K562 (cell line): ENCODE data around the gene KLK15. TPM values are rescaled to one million over a fixed set of nuclear protein-coding genes. Genes with fewer than 3 reads are reported as not detected.
A peak's percentile ranks its signal among the peaks of the same experiment; 100 is the strongest.

Experiments used
- ARID2 ChIP-seq: fragments of 450-650 bp; IDR thresholded peaks from 2 replicates; pipeline ENCODE4 v1.6.1; 2017; ENCODE audit warnings: antibody characterized with exemption, mild to moderate bottlenecking
- BCL6 ChIP-seq: fragments of 250-450 bp; sonication (Bioruptor Pico); IDR thresholded peaks from 2 replicates; pipeline ENCODE4 v1.4.0; 2020
- BHLHE40 ChIP-seq: IDR thresholded peaks from 2 replicates; pipeline ENCODE4 v1.6.1; 2011; ENCODE audit warnings: low read length, improper control_type of control experiment
- BRD4 ChIP-seq: fragments of 200-600 bp; sonication (generic); IDR thresholded peaks from 2 replicates; pipeline ENCODE4 v1.6.1; 2017; ENCODE audit warnings: inconsistent platforms
- C11orf30 ChIP-seq: fragments of 450-650 bp; IDR thresholded peaks from 2 replicates; pipeline ENCODE4 v1.6.1; 2016; ENCODE audit warnings: low read depth, mild to moderate bottlenecking
- CEBPB ChIP-seq: fragments of 450-650 bp; IDR thresholded peaks from 2 replicates; pipeline ENCODE4 v1.6.1; 2016; ENCODE audit warnings: missing genetic modification characterization, missing compliant biosample characterization
- MAX ChIP-seq: sonication (generic); formaldehyde crosslinking; IDR thresholded peaks from 2 replicates; pipeline ENCODE4 v1.9.0; 2022; ENCODE audit warnings: mild to moderate bottlenecking, missing genetic modification reagents
- MEIS2 ChIP-seq: fragments of 450-650 bp; IDR thresholded peaks from 2 replicates; pipeline ENCODE4 v1.6.1; 2014; ENCODE audit warnings: mild to moderate bottlenecking; ENCODE audit not compliant: partially characterized antibody
- MXD1 ChIP-seq: fragments of 250-450 bp; sonication (Bioruptor Pico); IDR thresholded peaks from 2 replicates; pipeline ENCODE4 v1.8.0; 2021; ENCODE audit warnings: borderline replicate concordance, mild to moderate bottlenecking, moderate library complexity; ENCODE audit not compliant: poor library complexity, severe bottlenecking
- NEUROD1 ChIP-seq: fragments of 150-350 bp; IDR thresholded peaks from 2 replicates; pipeline ENCODE4 v1.6.1; 2014; ENCODE audit warnings: borderline replicate concordance, low read length, low read depth; ENCODE audit not compliant: partially characterized antibody
- PKNOX1 ChIP-seq: fragments of 450-650 bp; IDR thresholded peaks from 2 replicates; pipeline ENCODE4 v1.6.1; 2016
- SNAPC5 ChIP-seq: fragments of 250-450 bp; sonication (Bioruptor Pico); IDR thresholded peaks from 2 replicates; pipeline ENCODE4 v1.8.0; 2021; ENCODE audit warnings: moderate library complexity, mild to moderate bottlenecking, inconsistent platforms
- TARDBP ChIP-seq: fragments of 450-650 bp; IDR thresholded peaks from 2 replicates; pipeline ENCODE4 v1.6.1; 2016
- THRAP3 ChIP-seq: fragments of 450-650 bp; IDR thresholded peaks from 2 replicates; pipeline ENCODE4 v1.6.1; 2016; ENCODE audit warnings: mild to moderate bottlenecking, inconsistent platforms, borderline replicate concordance
- ZNF280B ChIP-seq: fragments of 250-450 bp; sonication (Bioruptor Pico); IDR thresholded peaks from 2 replicates; pipeline ENCODE4 v1.5.1; 2021; ENCODE audit warnings: mild to moderate bottlenecking
- ZNF384 ChIP-seq: IDR thresholded peaks from 2 replicates; pipeline ENCODE4 v1.6.1; 2012; ENCODE audit warnings: low read depth, low read length, improper control_type of control experiment
- ZNF57 ChIP-seq: fragments of 450-650 bp; formaldehyde crosslinking; IDR thresholded peaks from 2 replicates; pipeline ENCODE4 v1.4.0; 2020; ENCODE audit warnings: mild to moderate bottlenecking, moderate library complexity
- ZNF592 ChIP-seq: fragments of 450-650 bp; IDR thresholded peaks from 2 replicates; pipeline ENCODE4 v1.6.1; 2017; ENCODE audit warnings: antibody characterized with exemption, mild to moderate bottlenecking
- ZNF707 ChIP-seq: fragments of 250-450 bp; sonication (Bioruptor Pico); conservative IDR thresholded peaks from 2 replicates; pipeline ENCODE4 v1.8.0; 2022; ENCODE audit warnings: inconsistent platforms, mild to moderate bottlenecking, moderate library complexity
- polyA plus RNA-seq, 8 experiments: library from polyadenylated mRNA; depleted of rRNA in 4 of 8; stranded (reverse) in 5 of 8; unstranded in 3 of 8; fragments of >200 nt; fragmentation: Nextera tagmentation in 2 of 8; fragmentation: Illumina TruSeq in 1 of 8; extraction: Ambion mirVana in 2 of 8; extraction: Trizol in 1 of 8; gene quantifications; 2 replicates each; pipeline versions ENCODE4 v1.2.1 to v1.2.3, GENCODE V29; 2011 to 2014; ENCODE audit warnings: inconsistent platforms in 1 of 8, missing spikeins in 1 of 8
- total RNA-seq, 7 experiments: library from RNA; depleted of rRNA in 6 of 7; stranded (reverse); fragments of >200 nt in 6 of 7; fragmentation: Illumina TruSeq in 2 of 7; extraction: Trizol in 2 of 7; gene quantifications; 2 replicates each; pipeline versions ENCODE4 v1.2.1 to v1.2.3, GENCODE V29; 2011 to 2021; ENCODE audit warnings: low replicate concordance in 1 of 7

KLK15 gene
- total and polyA plus RNA-seq, 9 of the 15 experiments (the other 6 are each of a cell fraction or from before 2014, with no cell fraction given) = not detected

GRCh38 chr19:50794074-50794875 is 39.1 kb downstream of the KLK15 start (continued):
- TF ChIP-seq ZNF280B (CRISPR knock-in tag) (no peak), THRAP3 (no peak), MEIS2 (peak; percentile 6), C11orf30 (no peak), ZNF57 (CRISPR knock-in tag) (no peak), BHLHE40 (no peak), ARID2 (no peak), SNAPC5 (CRISPR knock-in tag) (no peak), BRD4 (no peak), MXD1 (CRISPR knock-in tag) (no peak), CEBPB (tag) (no peak), ZNF384 (no peak), ZNF592 (0 out of 2 replicates have a peak, but pooled peaks have one; percentile 22), PKNOX1 (peak; percentile 78), BCL6 (CRISPR knock-in tag) (no peak), MAX (peak; percentile 64), ZNF707 (CRISPR knock-in tag) (no peak), TARDBP (0 out of 2 replicates have a peak, but pooled peaks have one; percentile 15), NEUROD1 (no peak)
